Caco-2 (cell line): ENCODE measurements around the gene CHMP5. TPM values are rescaled to one million over a fixed set of nuclear protein-coding genes. Genes with fewer than 3 reads are reported as not detected.

Experiments used
- BruUV-seq: library from RNA; stranded (reverse); fragments of 400-500 nt; replicated peaks from 2 replicates; lab custom pipeline; 2021; lab: Mats Ljungman, UMichigan
- CTCF ChIA-PET: fragments of 300-600 bp; sonication (Branson Sonifier 250); formaldehyde crosslinking; loops from one replicate; lab custom pipeline; 2022; ENCODE audit warnings: antibody characterized with exemption; lab: Charles Lee
- POLR2A ChIA-PET: fragments of 300-600 bp; sonication (Branson Sonifier 250); formaldehyde crosslinking; loops from one replicate; lab custom pipeline; 2022; ENCODE audit warnings: antibody characterized with exemption; lab: Charles Lee
- DNase-seq, 2 experiments: peaks; one replicate each; pipeline versions ENCODE4 v3.0.0 to v3.0.0-alpha.2; 2020 to 2022
- H3K27me3 ChIP-seq: replicated peaks from 2 replicates; pipeline ENCODE4 v1.6.0; 2011; ENCODE audit warnings: low read length; ENCODE audit not compliant: control insufficient read depth, insufficient read depth
- H3K36me3 ChIP-seq: 2 replicates; pipeline ENCODE4 v1.5.1; 2011; ENCODE audit warnings: low read length; ENCODE audit not compliant: control insufficient read depth, insufficient read depth
- H3K4me1 ChIP-seq: fragments of 250-450 bp; sonication (Bioruptor Pico); 2 replicates; pipeline ENCODE4 v1.5.1; 2020; ENCODE audit warnings: mild to moderate bottlenecking
- H3K4me3 ChIP-seq: 2 replicates; pipeline ENCODE4 v1.5.1; 2011; ENCODE audit warnings: low read depth, mild to moderate bottlenecking, control low read depth, low read length
- H3K9me3 ChIP-seq: fragments of 250-450 bp; sonication (Bioruptor Pico); 2 replicates; pipeline ENCODE4 v1.5.1; 2020; ENCODE audit warnings: mild to moderate bottlenecking, moderate library complexity
- H3K27ac Mint-ChIP-seq: one replicate; pipeline ENCODE4 v1.8.0; 2022; ENCODE audit warnings: mixed read lengths; ENCODE audit not compliant: unreplicated experiment
- H3K27me3 Mint-ChIP-seq: one replicate; pipeline ENCODE4 v1.8.0; 2022; ENCODE audit warnings: mixed read lengths; ENCODE audit not compliant: insufficient read depth, unreplicated experiment
- H3K36me3 Mint-ChIP-seq: one replicate; pipeline ENCODE4 v1.8.0; 2022; ENCODE audit warnings: mild to moderate bottlenecking, mixed read lengths; ENCODE audit not compliant: insufficient read depth, unreplicated experiment
- H3K4me1 Mint-ChIP-seq: one replicate; pipeline ENCODE4 v1.8.0; 2022; ENCODE audit warnings: low read depth, mixed read lengths; ENCODE audit not compliant: unreplicated experiment
- H3K4me3 Mint-ChIP-seq: one replicate; pipeline ENCODE4 v1.8.0; 2022; ENCODE audit warnings: mild to moderate bottlenecking, moderate library complexity, mixed read lengths; ENCODE audit not compliant: unreplicated experiment
- H3K9me3 Mint-ChIP-seq: one replicate; pipeline ENCODE4 v1.8.0; 2022; ENCODE audit warnings: mixed read lengths; ENCODE audit not compliant: unreplicated experiment
- intact Hi-C: fragments of 100-400 bp; cut with micrococcal nuclease; formaldehyde crosslinking; loops from one replicate; pipeline ENCODE4 v1.10.0; 2022; ENCODE audit not compliant: unreplicated experiment
- total RNA-seq: library from RNA; stranded (reverse); gene quantifications from 2 replicates; pipeline ENCODE4 v1.2.3, GENCODE V29; 2022
- TF ChIP-seq, protein P1 (sequence below), 2 experiments: fragments of 200-600 bp in 1 of 2; IDR thresholded peaks; 1 replicate in 1 of 2; 2 replicates in 1 of 2; pipeline versions ENCODE4 v1.5.1 to v1.8.0; 2011 to 2022; ENCODE audit warnings: antibody characterized with exemption in 1 of 2, control low read depth in 1 of 2, inconsistent platforms in 1 of 2, low read depth in 1 of 2, low read length in 1 of 2, mild to moderate bottlenecking in 1 of 2, moderate library complexity in 1 of 2; ENCODE audit not compliant: insufficient read depth in 1 of 2, severe bottlenecking in 1 of 2, unreplicated experiment in 1 of 2

CHMP5 gene
- total RNA-seq, 1 experiment from 2014 or later, result 58.3 TPM

DNA sequence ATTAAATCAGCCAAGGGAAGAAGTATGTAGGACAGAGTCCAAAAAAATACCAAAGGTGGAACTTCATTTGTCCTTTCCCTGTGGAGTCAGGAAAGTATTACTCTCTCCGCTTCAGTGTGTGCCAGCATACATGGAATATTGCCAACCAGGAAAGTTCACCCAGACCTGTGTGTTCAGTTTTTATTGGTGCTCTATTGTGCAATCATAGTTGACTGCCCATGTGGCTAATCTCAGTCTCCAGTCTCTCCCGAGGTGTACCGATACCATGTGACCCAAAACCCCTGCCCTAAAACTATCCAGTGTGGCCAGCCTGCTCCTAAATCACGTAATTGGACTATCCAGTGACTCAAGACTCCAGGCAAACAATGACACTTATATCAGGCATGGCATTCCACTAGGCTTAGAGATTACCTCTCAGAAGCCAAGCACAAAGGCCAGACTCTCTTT is 64.3 kb downstream of the CHMP5 start:
- DNase-seq, result peak; percentile 53 to 57
- Histone ChIP-seq H3K4me1 (peaks cover 12% of the 10 kb centered on the region), H3K36me3 (peaks cover 2% of the 10 kb centered on the region), H3K27me3 (no peaks in the 10 kb centered on the region), H3K9me3 (no peaks in the 10 kb centered on the region), H3K4me3 (no peak overlapping the region)
- Mint-ChIP-seq H3K27ac (peak overlapping the region; percentile 53), H3K9me3 (no peaks in the 10 kb centered on the region), H3K36me3 (peaks cover 81% of the 10 kb centered on the region), H3K4me3 (peak overlapping the region; percentile 14), H3K27me3 (no peaks in the 10 kb centered on the region), H3K4me1 (peaks cover 11% of the 10 kb centered on the region)
- POLR2A ChIA-PET, result no interaction called here
- BruUV-seq, result no TSS peak
- CTCF ChIA-PET, result no interaction called here
- TF ChIP-seq, protein P1, sequence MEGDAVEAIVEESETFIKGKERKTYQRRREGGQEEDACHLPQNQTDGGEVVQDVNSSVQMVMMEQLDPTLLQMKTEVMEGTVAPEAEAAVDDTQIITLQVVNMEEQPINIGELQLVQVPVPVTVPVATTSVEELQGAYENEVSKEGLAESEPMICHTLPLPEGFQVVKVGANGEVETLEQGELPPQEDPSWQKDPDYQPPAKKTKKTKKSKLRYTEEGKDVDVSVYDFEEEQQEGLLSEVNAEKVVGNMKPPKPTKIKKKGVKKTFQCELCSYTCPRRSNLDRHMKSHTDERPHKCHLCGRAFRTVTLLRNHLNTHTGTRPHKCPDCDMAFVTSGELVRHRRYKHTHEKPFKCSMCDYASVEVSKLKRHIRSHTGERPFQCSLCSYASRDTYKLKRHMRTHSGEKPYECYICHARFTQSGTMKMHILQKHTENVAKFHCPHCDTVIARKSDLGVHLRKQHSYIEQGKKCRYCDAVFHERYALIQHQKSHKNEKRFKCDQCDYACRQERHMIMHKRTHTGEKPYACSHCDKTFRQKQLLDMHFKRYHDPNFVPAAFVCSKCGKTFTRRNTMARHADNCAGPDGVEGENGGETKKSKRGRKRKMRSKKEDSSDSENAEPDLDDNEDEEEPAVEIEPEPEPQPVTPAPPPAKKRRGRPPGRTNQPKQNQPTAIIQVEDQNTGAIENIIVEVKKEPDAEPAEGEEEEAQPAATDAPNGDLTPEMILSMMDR (IDR thresholded peaks at IDR 0.05; ENCODE audit: insufficient read depth in 1 of 2, low read depth in 1 of 2, low read length in 1 of 2, severe bottlenecking in 1 of 2, unreplicated experiment in 1 of 2), result no peak
- intact Hi-C loops, result loop anchor here (10.0 kb wide), 1 partner anchor 64 kb away; the partner anchor contains the start of genes BAG1 and CHMP5

DNA sequence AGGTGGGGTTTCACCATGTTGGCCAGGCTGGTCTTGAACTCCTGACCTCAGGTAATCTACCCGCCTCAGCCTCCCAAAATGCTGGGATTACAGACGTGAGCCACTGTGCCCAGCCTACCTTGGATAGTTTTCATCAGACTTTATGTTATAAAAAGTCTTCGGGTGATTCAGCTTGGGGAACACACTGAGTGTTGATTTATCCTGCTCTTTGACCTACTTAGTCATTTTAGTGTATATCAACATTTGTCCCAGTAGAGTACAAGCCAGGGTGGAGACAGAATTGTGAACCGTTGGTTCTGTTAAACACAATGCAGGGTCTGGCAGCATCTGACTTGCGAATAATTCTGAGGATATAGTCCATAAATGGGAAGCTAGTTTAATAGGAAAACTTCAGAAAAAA is 65.1 kb downstream of the CHMP5 start:
- POLR2A ChIA-PET, result no interaction called here
- H3K9me3 ChIP-seq, result no peaks in the 10 kb centered on the region
- BruUV-seq, result TSS peak; percentile 19

DNA sequence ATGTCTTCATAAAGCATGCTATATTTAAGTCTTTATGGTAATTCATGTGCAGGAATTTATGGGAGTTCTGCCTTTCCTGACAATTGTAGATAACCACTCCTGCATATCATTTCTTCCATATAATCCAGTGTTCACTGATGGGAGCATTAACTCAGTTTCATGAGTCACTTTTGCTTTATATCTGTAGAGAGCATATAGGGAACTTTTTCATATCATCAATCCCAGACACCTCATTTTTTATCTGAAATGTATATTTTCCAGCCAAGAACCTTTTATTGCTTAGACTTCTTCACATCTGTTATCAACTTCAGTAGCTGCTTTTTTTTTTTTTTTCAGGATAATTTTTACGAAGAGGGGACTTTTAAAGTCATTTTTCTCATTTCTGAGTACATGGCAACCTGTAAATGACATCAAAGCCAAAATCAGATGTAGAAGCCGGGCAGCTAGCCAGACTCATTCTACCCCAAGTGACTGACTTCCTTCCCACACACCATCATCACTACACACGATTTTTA is 66.6 kb downstream of the CHMP5 start:
- Mint-ChIP-seq H3K4me3 (no peak overlapping the region), H3K36me3 (peaks cover 87% of the 10 kb centered on the region), H3K9me3 (no peaks in the 10 kb centered on the region), H3K27me3 (no peaks in the 10 kb centered on the region), H3K4me1 (peaks cover 11% of the 10 kb centered on the region), H3K27ac (no peak overlapping the region)
- DNase-seq, result no peak
- H3K4me3 ChIP-seq, result no peak overlapping the region
- POLR2A ChIA-PET, result no interaction called here
- CTCF ChIA-PET, result no interaction called here
- no peaks in the 10 kb centered on the region for H3K27me3 ChIP-seq
- H3K36me3 ChIP-seq, result peaks cover 4% of the 10 kb centered on the region
- no peaks in the 10 kb centered on the region; the same call in 1 of the 2 replicates for H3K9me3 ChIP-seq
- TF ChIP-seq, protein P1 (IDR thresholded peaks at IDR 0.05; ENCODE audit: insufficient read depth in 1 of 2, low read depth in 1 of 2, low read length in 1 of 2, severe bottlenecking in 1 of 2, unreplicated experiment in 1 of 2), result no peak
- no TSS peak for BruUV-seq
- peaks cover 12% of the 10 kb centered on the region for H3K4me1 ChIP-seq
- intact Hi-C loops, result no loop called here

More for the DNA sequence above, 65.1 kb downstream of the CHMP5 start:
- CTCF ChIA-PET, result no interaction called here
- no peak overlapping the region for H3K4me3 Mint-ChIP-seq
- H3K27ac Mint-ChIP-seq, result no peak overlapping the region
- H3K9me3 Mint-ChIP-seq, result no peaks in the 10 kb centered on the region
- peaks cover 79% of the 10 kb centered on the region for H3K36me3 Mint-ChIP-seq
- intact Hi-C loops, result loop anchor here (10.0 kb wide), 1 partner anchor 65 kb away; the partner anchor contains the start of genes BAG1 and CHMP5
- H3K4me1 ChIP-seq, result peaks cover 12% of the 10 kb centered on the region
- TF ChIP-seq, protein P1 (IDR thresholded peaks at IDR 0.05; ENCODE audit: insufficient read depth in 1 of 2, low read depth in 1 of 2, low read length in 1 of 2, severe bottlenecking in 1 of 2, unreplicated experiment in 1 of 2), result no peak
- H3K36me3 ChIP-seq, result peaks cover 2% of the 10 kb centered on the region
- no peak overlapping the region for H3K4me3 ChIP-seq
- H3K27me3 Mint-ChIP-seq, result no peaks in the 10 kb centered on the region
- no peaks in the 10 kb centered on the region for H3K27me3 ChIP-seq
- no peak for DNase-seq
- peaks cover 11% of the 10 kb centered on the region for H3K4me1 Mint-ChIP-seq

Other genes starting within 250 kb of the CHMP5 start
- gene DNAJA1, start 239.8 kb upstream of the CHMP5 start, total RNA-seq, result 187 and 198 TPM in 2 replicates
- 23.6 TPM in 2 replicates for gene SMU1, start 188.4 kb upstream of the CHMP5 start, total RNA-seq
- 104 and 121 TPM in 2 replicates for gene B4GALT1, start 97.7 kb upstream of the CHMP5 start, total RNA-seq
- 0.97 and 2.1 TPM in 2 replicates for gene SPINK4, start 24.9 kb upstream of the CHMP5 start, total RNA-seq
- 51.2 and 62.1 TPM in 2 replicates for gene BAG1, start 341 bp upstream of the CHMP5 start, total RNA-seq
- 32.6 TPM in 2 replicates for gene NFX1, start 25.5 kb downstream of the CHMP5 start, total RNA-seq
- 2.2 and 2.4 TPM in 2 replicates for gene AQP7, start 137.5 kb downstream of the CHMP5 start, total RNA-seq
- gene AQP3, start 182.5 kb downstream of the CHMP5 start, total RNA-seq, result 24.1 and 24.8 TPM in 2 replicates
- 47.2 and 52.1 TPM in 2 replicates for gene NOL6, start 208.9 kb downstream of the CHMP5 start, total RNA-seq